GM23338 (cell line): Measurements from ENCODE around the gene BCAS3.

Experiments
- CREB1 ChIP-seq: fragments of 250-450 bp; sonication (Bioruptor Pico); IDR thresholded peaks from 2 replicates; pipeline ENCODE4 v1.5.0; 2020; ENCODE audit warnings: low read depth, mild to moderate bottlenecking, moderate library complexity
- CTCF ChIP-seq, 2 experiments: fragments of 200-600 bp in 1 of 2; sonication (generic) in 1 of 2; conservative IDR thresholded peaks; 2 replicates each; pipeline versions ENCODE4 v1.5.1 to v1.6.1; 2016 to 2017; ENCODE audit warnings: antibody characterized with exemption in 2 of 2, low read depth in 2 of 2, mild to moderate bottlenecking in 2 of 2, moderate library complexity in 1 of 2
- ETS1 ChIP-seq: IDR thresholded peaks from 2 replicates; pipeline ENCODE4 v1.6.1; 2016; ENCODE audit warnings: antibody characterized with exemption
- EZH2 ChIP-seq: fragments of 200-600 bp; sonication (generic); IDR thresholded peaks from one replicate; pipeline ENCODE4 v1.8.0; 2017; ENCODE audit warnings: antibody characterized with exemption, mild to moderate bottlenecking, low read depth; ENCODE audit not compliant: unreplicated experiment
- EZH2phosphoT487 ChIP-seq: fragments of 200-600 bp; sonication (generic); IDR thresholded peaks from one replicate; pipeline ENCODE4 v1.8.1; 2018; ENCODE audit warnings: antibody characterized with exemption; ENCODE audit not compliant: unreplicated experiment
- JUNB ChIP-seq: IDR thresholded peaks from one replicate; pipeline ENCODE4 v1.6.1; 2016; ENCODE audit warnings: antibody characterized with exemption; ENCODE audit not compliant: unreplicated experiment
- POLR2AphosphoS5 ChIP-seq: IDR thresholded peaks from 2 replicates; pipeline ENCODE4 v1.6.1; 2016; ENCODE audit warnings: antibody characterized with exemption, low read depth
- REST ChIP-seq: IDR thresholded peaks from one replicate; pipeline ENCODE4 v1.6.1; 2018; ENCODE audit warnings: antibody characterized with exemption; ENCODE audit not compliant: unreplicated experiment
- STAT1 ChIP-seq: IDR thresholded peaks from one replicate; pipeline ENCODE4 v1.6.1; 2016; ENCODE audit warnings: antibody characterized with exemption; ENCODE audit not compliant: unreplicated experiment
- ZNF114 ChIP-seq: fragments of 250-450 bp; sonication (Bioruptor Pico); IDR thresholded peaks from 2 replicates; pipeline ENCODE4 v1.5.0; 2020; ENCODE audit warnings: mild to moderate bottlenecking, moderate library complexity
- ZNF331 ChIP-seq: fragments of 250-450 bp; sonication (Bioruptor Pico); IDR thresholded peaks from 2 replicates; pipeline ENCODE4 v1.5.0; 2020; ENCODE audit warnings: low read depth, mild to moderate bottlenecking, moderate library complexity

GRCh38 chr17:60645918-60646523 is 31.6 kb upstream of the BCAS3 start:
- TF ChIP-seq CTCF (conservative IDR thresholded peaks at IDR 0.05; ENCODE audit: low read depth in 2 of 2) (no peak), EZH2 (no peak), REST (no peak), POLR2AphosphoS5 (no peak), JUNB (no peak), EZH2phosphoT487 (no peak), ETS1 (no peak), CREB1 (CRISPR knock-in tag) (no peak), ZNF331 (CRISPR knock-in tag) (no peak), ZNF114 (CRISPR knock-in tag) (no peak), STAT1 (no peak)
